H1 (cell line): Measurements from ENCODE around the gene CTNNA3. TPM values are rescaled to one million over a fixed set of nuclear protein-coding genes. Genes with fewer than 3 reads are reported as not detected.

Experiments
- BACH1 ChIP-seq: IDR thresholded peaks from 2 replicates; pipeline ENCODE4 v1.6.1; 2012; ENCODE audit warnings: low read length, improper control_type of control experiment
- CEBPB ChIP-seq: IDR thresholded peaks from 2 replicates; pipeline ENCODE4 v1.6.1; 2012; ENCODE audit warnings: low read depth, low read length
- GABPA ChIP-seq: IDR thresholded peaks from 2 replicates; pipeline ENCODE4 v1.6.1; 2011; ENCODE audit warnings: mild to moderate bottlenecking, low read length, moderate library complexity, borderline replicate concordance; ENCODE audit not compliant: insufficient read depth
- TAF7 ChIP-seq: optimal IDR thresholded peaks from 2 replicates; pipeline ENCODE3; 2011; ENCODE audit warnings: low read depth, mild to moderate bottlenecking, inconsistent platforms, low read length, moderate library complexity, borderline replicate concordance
- ZNF274 ChIP-seq: IDR thresholded peaks from 2 replicates; pipeline ENCODE4 v1.7.0; 2012; ENCODE audit warnings: low read length, borderline replicate concordance; ENCODE audit errors: extremely low read depth
- polyA plus RNA-seq, 7 experiments: library from polyadenylated mRNA; depleted of rRNA in 3 of 7; stranded (reverse) in 5 of 7; unstranded in 2 of 7; fragments of >200 nt in 5 of 7; fragments of 200-250 nt in 2 of 7; gene quantifications; 1 replicate in 5 of 7; 2 replicates in 1 of 7; 4 replicates in 1 of 7; pipeline versions ENCODE4 v1.2.1 to v1.2.3, GENCODE V29; 2011 to 2013; ENCODE audit warnings: missing spikeins in 2 of 7, mixed read lengths in 2 of 7
- total RNA-seq: library from RNA; stranded (reverse); fragmentation: NEBNext Ultra II Directional; extraction: Animal tissue kit (Norgen Biotek cat#: 25700); gene quantifications from 2 replicates; pipeline ENCODE4 v1.2.1, GENCODE V29; 2021

CTNNA3 gene
- total and polyA plus RNA-seq, 2 of the 8 experiments (the other 6 are each of a cell fraction or from before 2014, with no cell fraction given): 1.3 to 1.5 TPM

- TF ChIP-seq TAF7 (no peak), GABPA (no peak), CEBPB (no peak), BACH1 (no peak), ZNF274 (no peak)
Measured at GRCh38 chr10:66996996-66997395, 699.0 kb downstream of the CTNNA3 start (continued).
